Retina (tissue), 1 donor: ENCODE results near the gene NOD1.
"Not testable (repeated sequence)": the region's sequence is repeated elsewhere in the genome, so short reads cannot be mapped to it uniquely, and the experiment has no call there.

Experiments used
- DNase-seq: peaks from one replicate; pipeline ENCODE4 v3.0.0-alpha.2; 2016

NOD1 gene

GRCh38 chr7:30504301-30505173 is 26.0 kb upstream of the NOD1 start, which contains the start of gene GGCT:
GGCT (minus strand) TSS chr7:30504829; CDS start chr7:30504709, 120 bp downstream.
- peak; percentile 99 for DNase-seq

GRCh38 chr7:30503274-30504212 is 25.0 kb upstream of the NOD1 start:
- no peak for DNase-seq

- no peak for DNase-seq
Measured at GRCh38 chr7:30502470-30503251, 24.1 kb upstream of the NOD1 start.

GRCh38 chr7:30501264-30501663 is 22.7 kb upstream of the NOD1 start:
- no peak for DNase-seq

GRCh38 chr7:30493228-30493627 is 14.6 kb upstream of the NOD1 start:
- DNase-seq = no peak

GRCh38 chr7:30491417-30491816 is 12.8 kb upstream of the NOD1 start:
- DNase-seq = no peak

GRCh38 chr7:30487371-30487770 is 8.8 kb upstream of the NOD1 start:
- DNase-seq = no peak

GRCh38 chr7:30485667-30486066 is 7.1 kb upstream of the NOD1 start:
- no peak for DNase-seq

- not testable (repeated sequence) for DNase-seq
Measured at GRCh38 chr7:30481416-30481815, 2.8 kb upstream of the NOD1 start.

GRCh38 chr7:30479202-30480120 is 877 bp upstream of the NOD1 start:
- DNase-seq = no peak

- no peak for DNase-seq
Measured at GRCh38 chr7:30476459-30477145, 2.0 kb downstream of the NOD1 start.

GRCh38 chr7:30475580-30475979 is 3.0 kb downstream of the NOD1 start:
- DNase-seq = no peak

GRCh38 chr7:30474893-30475292 is 3.7 kb downstream of the NOD1 start:
- DNase-seq = no peak

GRCh38 chr7:30474485-30474884 is 4.1 kb downstream of the NOD1 start:
- DNase-seq = no peak

GRCh38 chr7:30473903-30474302 is 4.7 kb downstream of the NOD1 start:
- DNase-seq = no peak

GRCh38 chr7:30472784-30473775 is 5.5 kb downstream of the NOD1 start:
- DNase-seq = no peak

GRCh38 chr7:30472081-30472783 is 6.4 kb downstream of the NOD1 start:
- no peak for DNase-seq

GRCh38 chr7:30471205-30471604 is 7.4 kb downstream of the NOD1 start:
- no peak for DNase-seq

GRCh38 chr7:30470771-30471170 is 7.8 kb downstream of the NOD1 start:
- DNase-seq = no peak
